Skeletal muscle satellite cell (primary cell): ENCODE data around the gene PLLP.
"Not testable (repeated sequence)": the region's sequence is repeated elsewhere in the genome, so short reads cannot be mapped to it uniquely, and the experiment has no call there.

Experiments
- H3K27me3 ChIP-seq: 2 replicates; pipeline ENCODE4 v1.7.0; 2013; ENCODE audit warnings: low read length; ENCODE audit not compliant: control insufficient read depth, insufficient read depth
- H3K36me3 ChIP-seq: 2 replicates; pipeline ENCODE4 v1.7.0; 2013; ENCODE audit warnings: mild to moderate bottlenecking, control low read depth, low read length; ENCODE audit not compliant: insufficient read depth
- H3K4me1 ChIP-seq: 2 replicates; pipeline ENCODE4 v1.7.0; 2013; ENCODE audit warnings: low read length; ENCODE audit not compliant: control insufficient read depth, insufficient read depth
- H3K4me2 ChIP-seq: 2 replicates; pipeline ENCODE4 v1.7.0; 2013; ENCODE audit warnings: mild to moderate bottlenecking, low read length
- H3K4me3 ChIP-seq: 2 replicates; pipeline ENCODE4 v1.7.0; 2013; ENCODE audit warnings: low read length
- H3K9ac ChIP-seq: 2 replicates; pipeline ENCODE4 v1.7.0; 2013; ENCODE audit warnings: mild to moderate bottlenecking, low read depth, low read length, moderate library complexity
- H3K9me3 ChIP-seq: replicated peaks from 2 replicates; pipeline ENCODE4 v1.7.0; 2013; ENCODE audit warnings: mild to moderate bottlenecking, control low read depth, low read length

PLLP gene

GRCh38 chr16:57281791-57282190, 2.7 kb downstream of the PLLP start:
- H3K9ac ChIP-seq, result no peak overlapping the region
- peaks cover 19% of the 10 kb centered on the region for H3K4me1 ChIP-seq
- H3K4me3 ChIP-seq, result no peak overlapping the region
- peaks cover 53% of the 10 kb centered on the region for H3K27me3 ChIP-seq
- H3K36me3 ChIP-seq, result no peaks in the 10 kb centered on the region
- H3K9me3 ChIP-seq, result no peaks in the 10 kb centered on the region
- H3K4me2 ChIP-seq, result no peak overlapping the region

- Histone ChIP-seq H3K4me3 (no peak overlapping the region), H3K9me3 (no peaks in the 10 kb centered on the region), H3K9ac (no peak overlapping the region), H3K4me1 (peaks cover 22% of the 10 kb centered on the region), H3K36me3 (no peaks in the 10 kb centered on the region), H3K4me2 (no peak overlapping the region), H3K27me3 (peaks cover 49% of the 10 kb centered on the region)
Measured at GRCh38 chr16:57279780-57280638, 4.5 kb downstream of the PLLP start.

GRCh38 chr16:57278494-57278893, 6.0 kb downstream of the PLLP start:
- peaks cover 10% of the 10 kb centered on the region for H3K4me1 ChIP-seq

DNA sequence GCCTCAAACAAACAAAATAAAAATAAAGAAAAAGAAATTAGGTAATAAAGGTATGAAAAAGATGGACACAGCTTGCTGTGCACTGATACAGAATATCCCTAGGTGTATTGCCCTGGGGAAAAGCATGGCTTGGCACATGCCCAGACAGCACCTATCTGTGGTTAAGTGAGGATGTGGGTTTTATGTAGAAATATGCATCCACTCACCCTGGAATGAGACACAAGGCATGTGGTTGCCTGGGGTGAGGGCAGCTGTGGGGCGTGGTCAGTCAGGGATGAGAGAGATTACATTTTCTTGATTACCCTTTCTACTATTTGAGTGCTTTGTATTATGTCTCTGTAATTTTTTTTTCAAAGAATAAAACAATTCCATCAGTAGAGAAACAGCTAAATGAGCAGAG, 6.9 kb downstream of the PLLP start:
- H3K9me3 ChIP-seq, result no peaks in the 10 kb centered on the region
- H3K36me3 ChIP-seq, result no peaks in the 10 kb centered on the region
- H3K4me1 ChIP-seq, result peaks cover 10% of the 10 kb centered on the region
- H3K27me3 ChIP-seq, result peaks cover 25% of the 10 kb centered on the region
- H3K4me2 ChIP-seq, result peak overlapping the region; percentile 49
- H3K4me3 ChIP-seq, result no peak overlapping the region
- no peak overlapping the region for H3K9ac ChIP-seq

More at GRCh38 chr16:57278494-57278893, 6.0 kb downstream of the PLLP start:
- no peak overlapping the region for H3K4me3 ChIP-seq
- peaks cover 34% of the 10 kb centered on the region for H3K27me3 ChIP-seq
- H3K4me2 ChIP-seq, result no peak overlapping the region
- no peak overlapping the region for H3K9ac ChIP-seq
- no peaks in the 10 kb centered on the region for H3K36me3 ChIP-seq
- no peaks in the 10 kb centered on the region for H3K9me3 ChIP-seq

- H3K36me3 ChIP-seq, result no peaks in the 10 kb centered on the region
Measured at GRCh38 chr16:57276596-57276995, 7.9 kb downstream of the PLLP start.

GRCh38 chr16:57275946-57276345, 8.5 kb downstream of the PLLP start:
- H3K36me3 ChIP-seq, H3K4me1 ChIP-seq, H3K4me2 ChIP-seq, H3K9ac ChIP-seq, H3K4me3 ChIP-seq, H3K9me3 ChIP-seq: not testable (repeated sequence)
- peaks cover 18% of the 10 kb centered on the region for H3K27me3 ChIP-seq

More at GRCh38 chr16:57276596-57276995, 7.9 kb downstream of the PLLP start:
- peaks cover 22% of the 10 kb centered on the region for H3K27me3 ChIP-seq
- H3K4me2 ChIP-seq, result no peak overlapping the region
- no peak overlapping the region for H3K9ac ChIP-seq
- peaks cover 10% of the 10 kb centered on the region for H3K4me1 ChIP-seq
- no peaks in the 10 kb centered on the region for H3K9me3 ChIP-seq
- no peak overlapping the region for H3K4me3 ChIP-seq

GRCh38 chr16:57273826-57274225, 10.6 kb downstream of the PLLP start:
- Histone ChIP-seq H3K36me3 (no peaks in the 10 kb centered on the region), H3K4me2 (no peak overlapping the region), H3K9ac (no peak overlapping the region), H3K9me3 (no peaks in the 10 kb centered on the region), H3K4me1 (peaks cover 10% of the 10 kb centered on the region), H3K27me3 (peaks cover 1% of the 10 kb centered on the region), H3K4me3 (no peak overlapping the region)

DNA sequence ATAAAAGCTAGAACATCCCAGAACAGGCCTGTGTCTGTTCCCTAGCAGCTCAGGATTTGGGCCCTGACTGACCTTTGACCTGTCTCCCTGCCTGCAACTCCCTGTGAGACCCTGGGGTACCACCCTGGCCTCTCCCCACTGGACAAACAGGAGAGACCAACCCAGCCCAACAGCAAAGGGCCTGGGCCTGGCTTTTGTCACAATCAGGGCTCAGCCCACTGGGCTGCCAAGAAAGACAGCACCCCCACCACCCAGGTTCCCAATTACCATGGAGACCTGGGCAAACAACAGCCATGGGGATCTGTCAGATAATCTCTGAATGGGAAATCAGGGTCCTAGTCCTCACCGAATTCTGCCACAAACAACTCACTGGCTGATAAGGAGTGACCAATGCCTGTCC, 11.1 kb downstream of the PLLP start:
- Histone ChIP-seq H3K27me3 (no peaks in the 10 kb centered on the region), H3K9me3 (no peaks in the 10 kb centered on the region), H3K4me3 (no peak overlapping the region), H3K9ac (no peak overlapping the region), H3K36me3 (no peaks in the 10 kb centered on the region), H3K4me1 (peaks cover 10% of the 10 kb centered on the region), H3K4me2 (no peak overlapping the region)

DNA sequence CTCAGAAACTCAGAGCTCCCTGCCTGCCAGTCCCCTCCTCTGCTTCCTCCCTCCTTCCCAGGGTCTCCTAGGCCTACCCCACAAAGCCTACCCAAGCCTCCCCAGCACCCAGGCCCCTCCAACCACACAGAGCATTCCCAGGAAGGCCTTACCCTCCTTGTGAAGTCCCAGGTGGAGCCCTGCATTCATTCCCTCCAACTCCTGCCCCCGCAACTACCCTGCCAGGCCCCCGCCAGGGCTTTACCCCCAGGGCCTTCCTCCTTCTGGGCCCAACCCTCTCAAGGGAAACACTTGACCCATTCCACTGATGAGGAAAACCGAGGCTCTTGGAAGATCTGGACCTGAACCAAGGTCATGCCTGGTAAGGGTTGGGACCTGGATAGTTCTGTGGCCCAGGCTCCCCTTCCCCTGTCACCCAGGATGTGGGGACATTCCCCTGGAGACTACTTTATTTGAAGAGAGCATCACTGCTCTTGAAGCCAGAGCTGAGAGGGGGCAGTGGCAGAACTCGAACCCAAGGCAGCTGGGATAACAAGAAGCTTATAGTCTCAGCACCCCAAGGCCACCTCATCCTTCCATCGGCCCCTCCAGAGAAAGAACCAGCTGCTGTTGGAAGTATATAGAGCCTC, 12.5 kb downstream of the PLLP start:
- H3K4me2 ChIP-seq, result no peak overlapping the region
- no peak overlapping the region for H3K4me3 ChIP-seq
- no peaks in the 10 kb centered on the region for H3K9me3 ChIP-seq
- peaks cover 4% of the 10 kb centered on the region for H3K27me3 ChIP-seq
- no peak overlapping the region for H3K9ac ChIP-seq
- H3K4me1 ChIP-seq, result peaks cover 5% of the 10 kb centered on the region
- H3K36me3 ChIP-seq, result no peaks in the 10 kb centered on the region

GRCh38 chr16:57271063-57271345, 13.5 kb downstream of the PLLP start:
- Histone ChIP-seq H3K4me3 (no peak overlapping the region), H3K4me2 (no peak overlapping the region), H3K27me3 (peaks cover 4% of the 10 kb centered on the region), H3K4me1 (peaks cover 5% of the 10 kb centered on the region), H3K9me3 (no peaks in the 10 kb centered on the region), H3K9ac (no peak overlapping the region), H3K36me3 (no peaks in the 10 kb centered on the region)

GRCh38 chr16:57270221-57271062, 14.0 kb downstream of the PLLP start:
- Histone ChIP-seq H3K9me3 (no peaks in the 10 kb centered on the region), H3K27me3 (peaks cover 4% of the 10 kb centered on the region), H3K4me3 (no peak overlapping the region), H3K9ac (no peak overlapping the region), H3K4me1 (peaks cover 5% of the 10 kb centered on the region), H3K36me3 (no peaks in the 10 kb centered on the region), H3K4me2 (no peak overlapping the region)
